ENCODE results near the gene TPPP3. TPM values are rescaled to one million over a fixed set of nuclear protein-coding genes. Genes with fewer than 3 reads are reported as not detected.
"Not testable (repeated sequence)": the region's sequence is repeated elsewhere in the genome, so short reads cannot be mapped to it uniquely, and the experiment has no call there.

TPPP3 gene
- total RNA-seq, 1 donor from 2014 or later = 0.46 TPM

DNA sequence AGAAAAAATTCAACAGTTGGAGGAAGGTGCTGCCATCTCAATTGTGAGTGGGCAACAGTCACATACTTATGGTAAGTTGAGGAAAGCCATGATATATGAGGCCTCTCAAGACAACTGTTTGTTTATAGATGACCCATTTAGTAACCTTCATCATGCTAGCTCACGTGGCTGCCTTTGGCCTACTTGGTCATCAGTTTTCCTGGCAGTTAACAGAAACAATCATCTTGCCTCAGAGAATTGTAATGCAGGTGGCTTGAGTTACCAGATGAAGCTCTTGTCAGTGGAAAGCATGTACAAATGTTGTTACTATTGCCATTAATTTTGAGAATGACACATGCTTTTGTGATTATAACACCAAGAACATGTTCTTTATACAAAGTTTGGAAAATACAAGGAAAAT lies 14.7 kb downstream of the TPPP3 start:
- no peaks in the 10 kb centered on the region for H3K27me3 ChIP-seq (ENCODE audit: control insufficient read depth, insufficient read depth, low read length)
- no peak overlapping the region for H3K4me3 ChIP-seq (ENCODE audit: low read depth, low read length)
- TF ChIP-seq, protein P1, sequence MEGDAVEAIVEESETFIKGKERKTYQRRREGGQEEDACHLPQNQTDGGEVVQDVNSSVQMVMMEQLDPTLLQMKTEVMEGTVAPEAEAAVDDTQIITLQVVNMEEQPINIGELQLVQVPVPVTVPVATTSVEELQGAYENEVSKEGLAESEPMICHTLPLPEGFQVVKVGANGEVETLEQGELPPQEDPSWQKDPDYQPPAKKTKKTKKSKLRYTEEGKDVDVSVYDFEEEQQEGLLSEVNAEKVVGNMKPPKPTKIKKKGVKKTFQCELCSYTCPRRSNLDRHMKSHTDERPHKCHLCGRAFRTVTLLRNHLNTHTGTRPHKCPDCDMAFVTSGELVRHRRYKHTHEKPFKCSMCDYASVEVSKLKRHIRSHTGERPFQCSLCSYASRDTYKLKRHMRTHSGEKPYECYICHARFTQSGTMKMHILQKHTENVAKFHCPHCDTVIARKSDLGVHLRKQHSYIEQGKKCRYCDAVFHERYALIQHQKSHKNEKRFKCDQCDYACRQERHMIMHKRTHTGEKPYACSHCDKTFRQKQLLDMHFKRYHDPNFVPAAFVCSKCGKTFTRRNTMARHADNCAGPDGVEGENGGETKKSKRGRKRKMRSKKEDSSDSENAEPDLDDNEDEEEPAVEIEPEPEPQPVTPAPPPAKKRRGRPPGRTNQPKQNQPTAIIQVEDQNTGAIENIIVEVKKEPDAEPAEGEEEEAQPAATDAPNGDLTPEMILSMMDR (IDR thresholded peaks at IDR 0.05; ENCODE audit: insufficient read depth, low read length, poor library complexity, severe bottlenecking) = no peak
- no peak for DNase-seq (ENCODE audit: low read depth)
- no peaks in the 10 kb centered on the region for H3K36me3 ChIP-seq (ENCODE audit: control insufficient read depth, insufficient read depth, low read length)

DNA sequence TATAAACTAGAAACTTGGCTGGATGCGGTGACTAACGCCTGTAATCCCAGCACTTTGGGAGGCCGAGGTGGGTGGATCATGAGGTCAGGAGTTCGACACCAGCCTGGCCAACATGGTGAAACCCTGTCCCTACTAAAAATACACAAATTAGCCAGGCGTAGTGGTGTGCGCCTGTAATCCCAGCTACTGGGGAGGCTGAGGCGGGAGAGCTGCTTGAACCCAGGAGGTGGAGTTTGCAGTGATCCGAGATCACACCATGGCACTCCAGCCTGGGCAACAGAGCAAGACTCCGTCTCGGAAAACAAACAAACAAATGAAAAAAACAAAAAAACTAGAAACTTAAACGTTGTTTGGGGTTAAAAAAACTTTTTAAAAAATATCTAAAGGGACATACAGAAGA lies 17.3 kb downstream of the TPPP3 start:
- H3K36me3 ChIP-seq (ENCODE audit: control insufficient read depth, insufficient read depth, low read length); DNase-seq (ENCODE audit: low read depth); H3K4me3 ChIP-seq (ENCODE audit: low read depth, low read length); H3K27me3 ChIP-seq (ENCODE audit: control insufficient read depth, insufficient read depth, low read length): not testable (repeated sequence)

GRCh38 chr16:67372664-67373063 lies 20.6 kb downstream of the TPPP3 start:
- Histone ChIP-seq H3K36me3 (ENCODE audit: control insufficient read depth, insufficient read depth, low read length) (no peaks in the 10 kb centered on the region), H3K4me3 (ENCODE audit: low read depth, low read length) (no peak overlapping the region), H3K27me3 (ENCODE audit: control insufficient read depth, insufficient read depth, low read length) (peaks cover 6% of the 10 kb centered on the region)
- TF ChIP-seq, protein P1 (IDR thresholded peaks at IDR 0.05; ENCODE audit: insufficient read depth, low read length, poor library complexity, severe bottlenecking) = no peak
- DNase-seq (ENCODE audit: low read depth) = no peak

DNA sequence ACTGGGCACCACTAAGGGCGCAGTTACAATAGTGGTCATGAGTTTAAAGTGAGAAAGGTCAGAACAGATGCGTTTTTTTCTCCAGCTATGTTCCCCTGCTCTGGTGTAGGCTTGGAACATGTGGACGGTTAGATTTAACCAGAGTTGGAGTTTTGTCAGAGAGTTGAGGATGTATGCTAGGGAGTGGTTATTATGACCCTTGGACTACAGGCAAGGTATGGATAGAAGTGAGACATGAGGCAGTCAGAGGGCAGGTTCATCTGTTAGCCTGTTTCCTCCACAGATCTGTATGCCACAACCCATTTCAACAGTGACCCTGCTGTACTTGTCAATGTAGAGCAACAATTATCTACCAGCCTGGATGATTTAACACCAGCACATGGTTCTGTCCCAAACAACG lies 22.6 kb downstream of the TPPP3 start:
- no peak for DNase-seq (ENCODE audit: low read depth)
- Histone ChIP-seq H3K4me3 (ENCODE audit: low read depth, low read length) (no peak overlapping the region), H3K36me3 (ENCODE audit: control insufficient read depth, insufficient read depth, low read length) (no peaks in the 10 kb centered on the region), H3K27me3 (ENCODE audit: control insufficient read depth, insufficient read depth, low read length) (peaks cover 6% of the 10 kb centered on the region)
- TF ChIP-seq, protein P1 (IDR thresholded peaks at IDR 0.05; ENCODE audit: insufficient read depth, low read length, poor library complexity, severe bottlenecking) = no peak

GRCh38 chr16:67364600-67365235 lies 28.6 kb downstream of the TPPP3 start:
- no peaks in the 10 kb centered on the region for H3K36me3 ChIP-seq (ENCODE audit: control insufficient read depth, insufficient read depth, low read length)

GRCh38 chr16:67361038-67361437 lies 32.3 kb downstream of the TPPP3 start:
- Histone ChIP-seq H3K36me3 (ENCODE audit: control insufficient read depth, insufficient read depth, low read length) (no peaks in the 10 kb centered on the region), H3K27me3 (ENCODE audit: control insufficient read depth, insufficient read depth, low read length) (peaks cover 7% of the 10 kb centered on the region), H3K4me3 (ENCODE audit: low read depth, low read length) (no peak overlapping the region)
- DNase-seq (ENCODE audit: low read depth) = no peak
- TF ChIP-seq, protein P1 (IDR thresholded peaks at IDR 0.05; ENCODE audit: insufficient read depth, low read length, poor library complexity, severe bottlenecking) = no peak

More at GRCh38 chr16:67364600-67365235, 28.6 kb downstream of the TPPP3 start:
- TF ChIP-seq, protein P1 (IDR thresholded peaks at IDR 0.05; ENCODE audit: insufficient read depth, low read length, poor library complexity, severe bottlenecking) = no peak
- Histone ChIP-seq H3K27me3 (ENCODE audit: control insufficient read depth, insufficient read depth, low read length) (peaks cover 4% of the 10 kb centered on the region), H3K4me3 (ENCODE audit: low read depth, low read length) (no peak overlapping the region)
- DNase-seq (ENCODE audit: low read depth) = no peak

GRCh38 chr16:67359540-67360269 lies 33.6 kb downstream of the TPPP3 start:
- DNase-seq (ENCODE audit: low read depth); H3K27me3 ChIP-seq (ENCODE audit: control insufficient read depth, insufficient read depth, low read length); H3K4me3 ChIP-seq (ENCODE audit: low read depth, low read length); H3K36me3 ChIP-seq (ENCODE audit: control insufficient read depth, insufficient read depth, low read length): not testable (repeated sequence)

All from kidney epithelial cell (primary cell).